ENCODE data around the gene WIPI1. TPM values are rescaled to one million over a fixed set of nuclear protein-coding genes. Genes with fewer than 3 reads are reported as not detected.
A peak's percentile ranks its signal among the peaks of the same experiment; 100 is the strongest.

Gene WIPI1
- total and polyA plus RNA-seq, 4 donors: 18.5 to 53.1 (median 38.2) TPM

GRCh38 chr17:68394608-68395331, 62.5 kb downstream of the WIPI1 start:
- ATAC-seq (ENCODE audit: low FRiP score) (no peak), DNase-seq (no peak)
- intact Hi-C loops (cut with DNase I): loop anchor here (5.0 to 10.0 kb wide), 2 partner anchors 110 to 132 kb away; no protein-coding TSS in a partner anchor
- no peaks in the 10 kb centered on the region for H3K4me1 ChIP-seq (ENCODE audit: control insufficient read depth in 1 of 2, insufficient read depth in 2 of 2, low read length in 2 of 2)
- H3K9me3 ChIP-seq (ENCODE audit: control insufficient read depth, low read length): peaks cover 4% of the 10 kb centered on the region
- no peaks in the 10 kb centered on the region for H3K36me3 ChIP-seq (ENCODE audit: control insufficient read depth in 1 of 2, insufficient read depth in 2 of 2, low read length in 1 of 2)
- 94 to 99% methylated on average over 12 of the region's 12 CpGs for WGBS, 2 donors
- no peaks in the 10 kb centered on the region for H3K27me3 ChIP-seq (ENCODE audit: control insufficient read depth in 1 of 2, insufficient read depth in 2 of 2, low read length in 1 of 2)
- no peak overlapping the region for H3K27ac ChIP-seq (ENCODE audit: low read depth in 1 of 2, low read length in 2 of 2)
- H3K4me3 ChIP-seq (ENCODE audit: low read length in 2 of 2): no peak overlapping the region

DNA sequence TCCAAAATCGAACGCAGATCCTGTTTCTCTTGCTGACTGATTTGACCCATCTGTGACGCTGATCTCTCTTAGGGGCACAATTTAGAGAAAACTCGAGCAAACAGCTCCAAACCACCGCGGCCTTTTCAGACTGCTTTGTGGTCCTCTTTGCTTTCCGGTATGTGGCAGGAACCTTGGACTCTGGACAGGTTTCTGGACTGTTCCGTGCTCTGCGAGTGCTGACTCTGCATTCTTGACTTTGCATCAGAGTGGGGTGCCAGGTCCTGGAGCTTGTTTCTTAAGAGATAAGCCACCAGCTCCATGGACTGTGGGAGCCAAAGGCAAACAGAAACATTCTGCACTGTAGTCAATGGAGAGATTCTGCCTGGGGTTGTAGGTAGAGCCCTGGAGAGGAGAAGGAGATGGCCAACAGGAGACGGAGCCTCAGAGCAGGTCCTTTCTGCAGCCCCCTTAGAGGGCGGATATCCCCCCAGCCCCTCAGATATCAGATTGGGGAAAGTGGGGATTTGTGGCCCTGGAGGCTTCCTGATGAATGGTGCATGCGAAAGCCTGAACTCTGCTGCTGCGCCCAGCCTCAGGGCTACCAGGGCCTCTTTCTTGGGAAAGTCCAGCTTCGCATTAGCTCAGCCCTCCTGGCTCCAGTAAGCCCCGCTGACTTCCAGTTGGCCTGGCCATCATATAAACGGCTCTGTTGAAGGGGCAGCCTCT, 65.6 kb downstream of the WIPI1 start:
- Histone ChIP-seq H3K27ac (ENCODE audit: low read depth in 1 of 2, low read length in 2 of 2) (no peak overlapping the region), H3K9me3 (ENCODE audit: control insufficient read depth, low read length) (peaks cover 4% of the 10 kb centered on the region), H3K4me3 (ENCODE audit: low read length in 2 of 2) (no peak overlapping the region), H3K4me1 (ENCODE audit: control insufficient read depth in 1 of 2, insufficient read depth in 2 of 2, low read length in 2 of 2) (no peaks in the 10 kb centered on the region), H3K36me3 (ENCODE audit: control insufficient read depth in 1 of 2, insufficient read depth in 2 of 2, low read length in 1 of 2) (no peaks in the 10 kb centered on the region), H3K27me3 (ENCODE audit: control insufficient read depth in 1 of 2, insufficient read depth in 2 of 2, low read length in 1 of 2) (no peaks in the 10 kb centered on the region)
- DNase-seq: no peak
- no peak for ATAC-seq (ENCODE audit: low FRiP score)
- intact Hi-C loops (cut with DNase I): loop anchor here in 1 of 2 donors (10.0 kb wide), 1 partner anchor 107 kb away; no protein-coding TSS in a partner anchor
- WGBS, 2 donors: 61 to 66% methylated on average over 16 of the region's 16 CpGs

- no peaks in the 10 kb centered on the region for H3K4me1 ChIP-seq (ENCODE audit: control insufficient read depth in 1 of 2, insufficient read depth in 2 of 2, low read length in 2 of 2)
- H3K36me3 ChIP-seq (ENCODE audit: control insufficient read depth in 1 of 2, insufficient read depth in 2 of 2, low read length in 1 of 2): no peaks in the 10 kb centered on the region
- WGBS, 2 donors: 60 to 69% methylated on average over 11 of the region's 11 CpGs
- H3K27ac ChIP-seq (ENCODE audit: low read depth in 1 of 2, low read length in 2 of 2): no peak overlapping the region
- ATAC-seq (ENCODE audit: low FRiP score): peak; percentile 8
- peaks cover 4% of the 10 kb centered on the region for H3K9me3 ChIP-seq (ENCODE audit: control insufficient read depth, low read length)
- no peak for DNase-seq
- H3K4me3 ChIP-seq (ENCODE audit: low read length in 2 of 2): no peak overlapping the region
- H3K27me3 ChIP-seq (ENCODE audit: control insufficient read depth in 1 of 2, insufficient read depth in 2 of 2, low read length in 1 of 2): no peaks in the 10 kb centered on the region
- intact Hi-C loops (cut with DNase I): loop anchor here in 1 of 2 donors (10.0 kb wide), 1 partner anchor 106 kb away; no protein-coding TSS in a partner anchor
Measured at GRCh38 chr17:68390888-68391545, 66.3 kb downstream of the WIPI1 start.

DNA sequence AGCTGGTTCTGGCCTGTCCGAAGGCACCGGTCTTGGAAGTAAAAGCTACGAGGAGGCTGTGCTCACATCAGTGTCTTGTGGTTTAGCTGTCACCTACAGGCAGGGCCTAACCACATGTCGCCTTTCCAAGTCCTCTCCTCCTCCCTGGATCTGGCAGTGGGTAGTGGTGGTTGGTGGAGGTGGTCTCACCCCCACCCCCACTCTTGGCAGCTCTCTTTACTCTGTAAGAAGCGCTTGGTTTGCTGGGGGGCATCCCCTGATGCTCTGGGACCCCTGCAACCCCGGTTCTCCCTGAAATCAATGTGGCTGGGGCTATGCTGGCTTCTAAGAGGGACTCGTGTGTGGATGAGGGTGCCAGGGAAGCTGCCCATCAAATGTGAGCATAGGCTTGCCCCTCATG, 68.3 kb downstream of the WIPI1 start:
- no peaks in the 10 kb centered on the region for H3K9me3 ChIP-seq (ENCODE audit: control insufficient read depth, low read length)
- ATAC-seq (ENCODE audit: low FRiP score): no peak
- H3K4me1 ChIP-seq (ENCODE audit: control insufficient read depth in 1 of 2, insufficient read depth in 2 of 2, low read length in 2 of 2): no peaks in the 10 kb centered on the region
- H3K27me3 ChIP-seq (ENCODE audit: control insufficient read depth in 1 of 2, insufficient read depth in 2 of 2, low read length in 1 of 2): no peaks in the 10 kb centered on the region
- DNase-seq: no peak
- 75 to 82% methylated on average over 7 of the region's 7 CpGs for WGBS, 2 donors
- intact Hi-C loops (cut with DNase I): no loop called here
- no peaks in the 10 kb centered on the region for H3K36me3 ChIP-seq (ENCODE audit: control insufficient read depth in 1 of 2, insufficient read depth in 2 of 2, low read length in 1 of 2)
- H3K4me3 ChIP-seq (ENCODE audit: low read length in 2 of 2): no peak overlapping the region
- H3K27ac ChIP-seq (ENCODE audit: low read depth in 1 of 2, low read length in 2 of 2): no peak overlapping the region

GRCh38 chr17:68387435-68388218, 69.7 kb downstream of the WIPI1 start:
- Histone ChIP-seq H3K9me3 (ENCODE audit: control insufficient read depth, low read length) (no peaks in the 10 kb centered on the region), H3K27ac (ENCODE audit: low read depth in 1 of 2, low read length in 2 of 2) (no peak overlapping the region), H3K27me3 (ENCODE audit: control insufficient read depth in 1 of 2, insufficient read depth in 2 of 2, low read length in 1 of 2) (no peaks in the 10 kb centered on the region), H3K4me1 (ENCODE audit: control insufficient read depth in 1 of 2, insufficient read depth in 2 of 2, low read length in 2 of 2) (no peaks in the 10 kb centered on the region), H3K4me3 (ENCODE audit: low read length in 2 of 2) (no peak overlapping the region), H3K36me3 (ENCODE audit: control insufficient read depth in 1 of 2, insufficient read depth in 2 of 2, low read length in 1 of 2) (no peaks in the 10 kb centered on the region)
- DNase-seq: no peak
- WGBS, 2 donors: 97 to 98% methylated on average over 6 of the region's 6 CpGs
- no peak for ATAC-seq (ENCODE audit: low FRiP score)
- intact Hi-C loops (cut with DNase I): no loop called here

- ATAC-seq (ENCODE audit: low FRiP score): no peak
- intact Hi-C loops (cut with DNase I): no loop called here
- Histone ChIP-seq H3K27me3 (ENCODE audit: control insufficient read depth in 1 of 2, insufficient read depth in 2 of 2, low read length in 1 of 2) (no peaks in the 10 kb centered on the region), H3K9me3 (ENCODE audit: control insufficient read depth, low read length) (no peaks in the 10 kb centered on the region), H3K36me3 (ENCODE audit: control insufficient read depth in 1 of 2, insufficient read depth in 2 of 2, low read length in 1 of 2) (no peaks in the 10 kb centered on the region), H3K4me1 (ENCODE audit: control insufficient read depth in 1 of 2, insufficient read depth in 2 of 2, low read length in 2 of 2) (no peaks in the 10 kb centered on the region), H3K27ac (ENCODE audit: low read depth in 1 of 2, low read length in 2 of 2) (no peak overlapping the region), H3K4me3 (ENCODE audit: low read length in 2 of 2) (no peak overlapping the region)
- WGBS, 2 donors: 89% methylated on average over 7 to 8 of the region's 8 CpGs
- DNase-seq: no peak
Measured at GRCh38 chr17:68385490-68386215, 71.6 kb downstream of the WIPI1 start.

- Histone ChIP-seq H3K27me3 (ENCODE audit: control insufficient read depth in 1 of 2, insufficient read depth in 2 of 2, low read length in 1 of 2) (no peaks in the 10 kb centered on the region), H3K27ac (ENCODE audit: low read depth in 1 of 2, low read length in 2 of 2) (no peak overlapping the region), H3K4me1 (ENCODE audit: control insufficient read depth in 1 of 2, insufficient read depth in 2 of 2, low read length in 2 of 2) (no peaks in the 10 kb centered on the region), H3K9me3 (ENCODE audit: control insufficient read depth, low read length) (no peaks in the 10 kb centered on the region), H3K4me3 (ENCODE audit: low read length in 2 of 2) (no peak overlapping the region), H3K36me3 (ENCODE audit: control insufficient read depth in 1 of 2, insufficient read depth in 2 of 2, low read length in 1 of 2) (no peaks in the 10 kb centered on the region)
- intact Hi-C loops (cut with DNase I): no loop called here
- WGBS, 2 donors: 88 to 90% methylated on average over 4 of the region's 4 CpGs
- no peak for DNase-seq
- no peak for ATAC-seq (ENCODE audit: low FRiP score)
Measured at GRCh38 chr17:68384941-68385340, 72.4 kb downstream of the WIPI1 start.

DNA sequence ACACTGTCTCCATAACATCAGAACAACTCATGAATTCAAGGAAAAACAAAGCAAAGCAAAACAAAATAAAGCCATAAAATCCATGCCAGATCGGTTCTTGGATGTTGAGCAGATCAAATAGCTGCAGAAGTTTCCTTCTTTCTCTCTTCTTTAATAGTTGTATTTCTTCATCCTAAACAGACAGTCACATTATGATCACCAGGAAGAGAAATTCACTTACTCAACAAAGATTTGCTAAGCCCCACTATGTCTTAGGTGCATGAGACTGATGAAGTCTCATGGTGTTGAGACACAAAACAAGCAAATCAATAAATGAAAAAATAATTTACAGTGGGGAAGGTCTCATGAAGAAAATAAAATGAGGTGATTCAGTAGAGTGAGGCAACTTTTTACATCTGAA, 72.8 kb downstream of the WIPI1 start:
- ATAC-seq (ENCODE audit: low FRiP score): no peak
- Histone ChIP-seq H3K4me3 (ENCODE audit: low read length in 2 of 2) (no peak overlapping the region), H3K9me3 (ENCODE audit: control insufficient read depth, low read length) (no peaks in the 10 kb centered on the region), H3K27ac (ENCODE audit: low read depth in 1 of 2, low read length in 2 of 2) (no peak overlapping the region), H3K36me3 (ENCODE audit: control insufficient read depth in 1 of 2, insufficient read depth in 2 of 2, low read length in 1 of 2) (no peaks in the 10 kb centered on the region), H3K27me3 (ENCODE audit: control insufficient read depth in 1 of 2, insufficient read depth in 2 of 2, low read length in 1 of 2) (no peaks in the 10 kb centered on the region), H3K4me1 (ENCODE audit: control insufficient read depth in 1 of 2, insufficient read depth in 2 of 2, low read length in 2 of 2) (no peaks in the 10 kb centered on the region)
- intact Hi-C loops (cut with DNase I): no loop called here
- DNase-seq: no peak
- 50 to 58% methylated on average over 1 of the region's 1 CpG for WGBS, 2 donors

Data from aorta (tissue), 5 donors.